Stimulated activated CD8-positive, alpha-beta memory T cell treated with anti-CD3 and anti-CD28 coated beads, Interleukin-7, amount 100 ng/mL, for 48 hours (primary cell): ENCODE results near the gene SORCS2.

Experiments
- DNase-seq, 2 donors: peaks; one replicate each; pipeline ENCODE4 v3.0.0-alpha.2; 2020; ENCODE audit warnings: low read depth in 1 of 2; ENCODE audit errors: extremely low read depth in 1 of 2

The SORCS2 gene

DNA sequence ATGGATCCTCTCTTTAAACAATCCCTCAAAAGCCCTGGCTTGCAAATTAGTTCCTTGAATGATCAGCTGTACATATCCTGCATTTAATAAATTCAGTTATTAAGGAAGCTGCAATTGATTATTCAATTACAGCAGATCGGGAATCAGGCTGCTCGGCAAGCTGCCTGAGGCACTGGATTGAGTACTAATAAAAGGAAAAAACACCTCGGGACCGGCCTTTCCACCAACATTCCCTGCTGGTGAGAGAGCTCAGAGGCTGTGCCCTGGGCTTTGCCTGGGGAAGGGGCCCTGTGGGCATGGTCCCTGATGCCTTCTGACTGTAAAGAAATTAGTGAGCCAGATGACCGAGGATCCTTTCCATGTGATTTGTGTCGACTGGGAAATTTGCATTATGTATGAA lies 69.2 kb downstream of the SORCS2 start:
- no peak for DNase-seq

DNA sequence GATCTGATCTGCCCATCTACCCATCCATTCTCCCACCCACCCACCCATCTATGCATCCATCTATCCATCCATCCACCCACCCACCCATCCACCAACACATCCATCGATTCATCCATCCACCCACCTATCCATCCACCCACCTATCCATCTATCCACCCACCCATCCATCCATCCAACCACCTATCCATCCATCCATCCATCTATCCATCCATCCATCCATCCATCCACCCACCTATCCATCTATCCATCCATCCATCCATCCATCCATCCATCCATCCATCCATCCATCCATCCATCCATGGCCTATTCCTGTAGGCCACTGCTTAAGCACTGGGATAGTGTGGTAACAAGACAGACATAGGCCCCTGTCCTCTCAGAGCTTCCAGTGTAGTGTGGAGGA lies 69.8 kb downstream of the SORCS2 start:
- DNase-seq: no peak

DNA sequence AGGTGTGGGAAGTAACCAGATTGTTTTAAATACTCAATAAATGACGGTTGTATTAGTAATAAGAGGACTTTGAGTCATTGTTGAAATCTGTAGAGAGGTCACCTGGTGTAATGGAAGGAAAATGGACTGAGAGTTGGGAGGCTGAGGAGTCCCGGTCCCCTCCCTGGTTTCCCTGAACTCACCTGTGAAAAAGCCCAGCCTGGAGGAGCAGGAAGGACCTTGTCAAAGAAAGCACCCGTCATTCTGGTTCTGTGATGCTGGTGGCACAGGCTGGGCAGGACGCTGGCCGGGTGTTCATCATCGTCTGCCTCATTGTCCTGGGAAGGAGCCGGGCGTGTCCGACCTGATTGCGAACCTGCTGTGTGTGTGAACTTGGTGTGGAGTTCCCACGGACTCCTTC lies 70.8 kb downstream of the SORCS2 start:
- no peak for DNase-seq

DNA sequence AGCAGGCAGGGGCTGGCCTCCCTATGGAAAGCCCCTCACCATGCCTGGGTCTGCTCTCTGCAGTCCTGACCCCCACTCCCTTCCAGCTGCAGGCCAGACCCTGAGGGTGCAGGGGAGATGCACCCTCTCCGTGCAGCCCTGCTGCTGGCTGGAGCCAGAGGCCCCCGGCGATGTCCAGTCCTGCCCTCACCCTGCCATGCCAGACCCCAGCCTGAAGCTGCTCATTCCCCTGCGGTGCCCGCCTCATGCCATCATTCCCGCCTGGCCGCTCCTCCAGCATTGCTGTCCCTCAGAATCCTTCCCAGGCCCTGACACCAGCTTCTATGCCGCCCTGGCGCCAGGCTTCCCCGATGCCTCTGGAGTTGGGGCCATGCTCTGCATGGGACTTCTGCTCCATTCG lies 72.4 kb downstream of the SORCS2 start:
- no peak for DNase-seq

DNA sequence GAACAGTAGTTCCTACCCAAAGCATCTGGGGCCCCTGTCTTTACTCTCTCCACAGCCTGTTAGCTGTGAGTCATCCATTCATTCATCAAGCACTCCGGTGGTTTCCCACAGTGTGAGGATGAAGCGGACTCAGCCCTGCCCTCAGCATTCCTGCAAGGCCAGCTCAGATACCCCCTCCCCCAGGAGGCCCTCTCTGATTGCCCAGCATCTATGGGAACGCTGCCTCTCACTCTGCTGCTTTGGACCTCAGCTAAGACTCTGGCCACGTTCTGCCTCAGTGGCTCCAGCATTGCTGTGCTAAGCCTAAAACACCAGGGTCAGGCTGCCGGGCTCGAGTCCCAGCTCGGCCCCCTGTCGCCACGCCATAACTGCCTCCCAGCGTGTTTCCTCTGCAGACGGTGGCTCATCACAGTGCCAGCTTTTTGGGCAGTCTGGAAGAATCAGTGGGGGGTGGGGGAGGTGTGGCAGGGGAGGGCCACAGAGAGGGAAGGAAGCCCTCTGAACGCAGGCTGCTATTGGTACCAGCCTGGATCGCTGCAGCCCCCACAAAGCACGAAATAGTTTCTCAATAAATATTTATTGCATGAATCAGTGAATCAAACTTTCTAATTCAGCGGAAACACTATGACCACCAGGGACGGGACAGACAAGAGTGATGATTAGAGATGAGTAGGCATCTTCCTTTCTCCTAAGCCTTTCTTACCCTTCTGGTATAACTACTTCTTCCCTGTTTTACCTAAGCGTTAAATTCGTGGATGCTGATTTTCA lies 74.4 kb downstream of the SORCS2 start:
- DNase-seq: no peak

DNA sequence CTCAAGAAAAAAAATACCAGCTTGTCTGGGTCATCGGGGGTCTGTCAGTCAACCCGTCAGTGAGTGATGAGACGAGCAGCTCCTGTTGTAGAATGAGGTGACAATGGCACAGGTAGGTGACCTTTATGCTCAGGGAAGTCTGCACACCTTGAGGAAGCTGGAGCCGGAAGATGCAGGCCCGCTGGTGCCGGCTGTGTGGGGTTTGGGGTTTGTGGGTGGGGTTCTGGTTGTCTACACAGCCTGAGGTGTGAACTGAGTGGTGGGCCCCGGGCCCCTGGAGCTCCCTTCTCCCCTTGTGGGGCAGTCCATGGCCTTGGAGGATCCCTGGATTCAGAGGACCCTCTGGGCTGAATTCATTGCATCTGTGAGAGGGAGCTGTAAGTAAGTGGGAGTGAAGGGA lies 75.5 kb downstream of the SORCS2 start:
- DNase-seq: no peak

DNA sequence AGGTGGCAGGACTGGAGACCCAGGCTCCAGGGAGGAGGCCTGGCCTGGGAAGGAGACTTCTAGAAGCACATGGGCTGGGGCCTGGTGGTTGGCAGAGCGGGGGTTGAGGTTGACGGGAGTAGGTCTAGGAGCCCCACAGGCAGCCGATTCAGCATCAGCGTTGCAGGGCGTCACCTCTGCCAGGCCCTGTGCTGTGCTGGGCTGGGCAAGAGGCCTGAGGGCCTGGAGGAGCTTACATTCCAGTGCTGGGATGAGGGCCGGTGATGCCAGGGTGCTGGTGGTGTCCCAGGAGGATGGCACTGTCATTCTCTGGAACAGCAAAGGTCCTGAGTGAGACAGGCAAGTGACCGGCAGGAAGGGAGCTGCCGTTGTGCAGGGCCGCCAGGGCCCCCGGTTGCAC lies 76.6 kb downstream of the SORCS2 start:
- no peak for DNase-seq

DNA sequence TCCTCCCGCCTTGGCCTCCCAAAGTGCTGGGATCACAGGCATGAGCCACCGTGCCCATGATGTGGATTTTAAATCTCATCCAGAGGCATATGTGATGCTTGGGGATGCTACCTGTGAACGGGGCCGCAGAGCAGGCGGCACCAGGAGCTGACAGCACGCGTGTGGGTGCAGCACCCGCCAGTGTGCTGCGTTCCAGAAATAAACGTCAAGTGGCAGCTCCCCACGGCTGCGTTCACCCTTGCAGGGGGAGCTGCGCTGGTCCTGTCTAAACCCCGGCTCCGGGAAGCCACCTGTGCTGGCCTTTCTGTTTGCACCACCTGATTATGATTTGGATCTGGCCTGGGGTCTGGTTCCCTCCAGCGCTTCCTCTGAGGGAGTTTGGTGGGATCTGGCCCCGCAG lies 77.8 kb downstream of the SORCS2 start:
- DNase-seq: no peak

DNA sequence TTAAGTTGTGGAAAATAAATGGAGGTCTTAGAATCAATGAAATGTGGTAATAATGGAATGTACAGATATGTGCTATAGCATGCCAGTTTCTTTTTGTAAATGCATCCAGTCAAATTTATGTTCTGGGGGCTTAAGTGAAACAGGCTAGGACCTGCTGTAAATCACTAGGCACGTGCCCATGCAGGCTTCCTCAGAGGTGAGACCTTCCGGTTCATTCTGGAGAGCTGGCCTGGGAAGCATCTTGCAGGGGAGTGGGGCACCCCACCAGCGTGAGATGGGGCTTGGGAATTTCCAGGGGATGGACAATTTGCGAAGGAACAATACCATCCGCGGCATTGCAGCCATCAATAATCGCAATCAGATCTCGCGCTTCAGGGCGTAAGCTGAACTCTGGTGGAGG lies 80.1 kb downstream of the SORCS2 start:
- no peak for DNase-seq

DNA sequence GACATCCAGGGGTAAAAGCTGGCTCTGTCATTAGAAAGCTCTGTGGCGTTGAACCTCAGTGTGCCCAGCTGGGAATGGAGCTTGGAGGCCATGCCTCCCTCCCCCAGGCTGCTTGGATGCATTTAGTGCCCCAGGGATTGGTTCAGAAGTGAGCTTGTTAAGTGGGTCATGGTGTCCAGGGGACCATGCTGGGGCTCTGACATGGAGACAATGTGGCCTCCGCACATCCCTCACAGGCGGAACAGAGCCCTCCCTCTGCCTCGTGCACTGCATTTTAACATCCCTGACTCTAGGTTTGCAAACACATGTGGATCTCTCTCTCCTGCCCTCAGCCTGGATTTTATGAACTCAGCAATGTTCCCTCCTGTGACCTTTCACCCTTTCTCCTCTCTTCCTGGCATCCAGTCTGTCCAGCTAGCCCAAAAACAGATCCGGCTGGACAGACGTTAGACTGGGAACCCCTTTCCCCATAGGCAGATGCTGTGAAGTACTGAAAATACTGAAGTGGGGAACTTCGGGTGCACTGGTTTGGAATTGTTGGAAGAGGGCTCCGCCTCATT lies 81.5 kb downstream of the SORCS2 start:
- no peak for DNase-seq

DNA sequence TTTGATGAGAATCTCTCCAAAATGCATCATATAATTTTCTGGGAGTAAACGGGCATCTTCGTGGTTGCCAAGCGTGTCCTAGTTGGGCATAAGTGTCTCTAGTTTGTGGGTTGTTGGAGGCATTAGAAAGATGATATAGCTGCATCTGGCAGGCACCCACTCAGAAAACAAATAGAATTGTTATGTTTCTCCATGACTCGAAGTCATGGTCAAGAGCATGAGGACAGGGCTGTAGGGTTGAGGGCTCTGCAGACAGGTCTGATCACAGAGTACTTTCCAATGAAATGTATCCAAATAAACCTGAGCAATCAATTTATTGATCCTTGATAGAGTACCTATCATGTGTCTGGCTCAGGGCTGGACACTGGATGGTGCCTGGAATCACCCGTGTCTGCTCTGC lies 82.7 kb downstream of the SORCS2 start:
- DNase-seq: no peak

DNA sequence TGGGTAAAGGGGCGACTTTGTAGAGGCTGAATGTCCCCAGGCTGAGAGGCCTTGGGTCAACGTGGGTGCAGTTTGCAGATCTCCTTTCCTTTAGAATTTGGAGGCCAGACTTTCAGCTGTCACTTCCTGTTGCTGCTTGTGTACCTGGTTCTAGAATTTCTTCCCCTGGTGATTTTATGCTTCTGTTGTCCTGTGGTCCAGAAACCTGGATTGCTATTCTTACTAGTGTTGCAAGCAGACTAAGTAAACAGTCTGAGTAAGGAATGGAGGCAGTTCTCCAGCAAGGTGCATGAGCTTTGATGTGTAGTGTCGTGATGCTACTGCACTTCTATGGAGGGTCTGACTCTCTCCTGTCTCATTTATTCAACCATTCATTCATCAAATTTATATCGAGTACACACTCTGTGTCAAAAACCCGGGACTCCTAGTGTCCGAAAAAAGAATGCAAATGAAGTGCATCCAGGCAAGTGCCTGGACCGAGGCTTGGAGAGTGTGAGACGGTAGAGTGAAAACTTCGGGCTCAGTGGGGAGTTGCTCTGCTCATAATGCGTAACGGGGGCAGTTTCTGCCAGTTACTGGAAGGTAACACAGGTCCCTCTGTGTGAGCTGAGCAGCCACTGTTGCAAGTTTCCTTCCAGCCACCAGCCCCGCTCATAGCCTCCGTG lies 83.3 kb downstream of the SORCS2 start:
- DNase-seq: no peak

DNA sequence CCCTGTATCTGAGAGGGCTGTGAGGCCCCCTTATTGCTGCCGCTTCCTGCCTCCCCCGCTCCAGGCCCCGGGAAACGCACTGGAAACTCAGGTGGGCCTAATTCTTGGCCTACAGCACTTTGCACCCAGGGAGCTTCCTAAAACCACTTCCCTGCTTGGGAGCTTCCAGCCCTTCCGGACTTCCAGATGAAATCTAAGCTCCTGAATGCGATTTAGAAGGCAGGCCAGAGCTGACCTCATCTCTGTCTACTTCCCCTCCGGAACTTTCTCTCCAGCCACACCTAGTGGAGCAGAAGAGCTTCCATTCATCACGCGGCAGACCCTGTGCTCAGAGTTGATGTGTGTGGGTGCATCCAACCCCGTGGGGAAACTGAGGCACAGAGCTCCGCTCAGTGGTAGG lies 84.2 kb downstream of the SORCS2 start:
- DNase-seq: no peak

DNA sequence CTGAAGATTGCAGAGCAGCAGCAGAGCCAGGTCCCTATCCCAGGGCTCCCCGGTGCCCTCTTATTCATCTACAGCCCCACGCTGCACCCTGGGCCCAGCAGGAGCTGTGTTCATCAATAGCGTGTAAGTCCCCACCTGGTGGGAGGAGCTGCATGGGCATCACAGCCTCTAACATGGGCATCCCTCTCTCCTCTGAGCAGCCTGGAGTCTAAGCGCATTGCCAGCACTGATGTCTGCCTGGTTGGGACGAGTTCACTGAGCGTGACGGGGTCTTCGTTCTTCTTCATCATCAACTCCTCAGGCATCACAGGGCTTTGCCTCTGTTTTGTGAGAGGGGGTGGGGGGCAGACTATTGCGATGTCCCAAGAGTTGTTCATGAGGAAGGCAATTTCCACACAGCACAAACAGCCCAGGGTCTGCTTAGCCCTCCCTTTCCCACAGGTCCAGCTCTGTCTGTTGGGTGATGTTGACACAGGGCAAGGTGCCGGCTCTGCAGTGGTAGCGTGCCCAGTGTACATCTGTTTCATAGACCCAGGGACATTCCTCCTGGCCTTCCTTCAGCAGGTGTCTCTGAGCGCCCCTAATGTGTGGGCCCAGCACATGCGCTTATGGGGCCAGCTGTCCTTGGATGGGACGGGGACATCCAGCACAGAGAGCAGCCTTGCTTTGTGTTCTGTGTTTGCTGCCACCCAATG lies 85.9 kb downstream of the SORCS2 start:
- no peak for DNase-seq

DNA sequence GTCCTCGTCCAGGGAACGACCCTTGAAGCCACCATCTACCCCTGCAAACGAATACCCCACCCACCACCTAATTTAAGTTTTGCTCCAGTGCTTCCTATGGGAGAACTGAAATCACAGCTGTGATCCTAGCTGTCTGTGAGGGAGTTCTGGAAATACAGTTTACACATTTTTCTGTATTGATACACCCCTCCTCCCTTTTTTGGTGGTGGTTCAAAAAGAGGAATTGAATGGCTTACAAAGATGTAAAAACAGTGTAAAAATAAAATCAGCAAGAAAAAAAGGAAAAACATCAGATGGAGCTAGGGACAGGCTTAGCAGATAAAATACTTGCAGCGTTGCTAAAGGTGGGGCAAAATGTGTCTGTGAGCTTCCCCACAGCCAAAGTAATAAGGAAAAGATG lies 86.6 kb downstream of the SORCS2 start:
- no peak for DNase-seq

DNA sequence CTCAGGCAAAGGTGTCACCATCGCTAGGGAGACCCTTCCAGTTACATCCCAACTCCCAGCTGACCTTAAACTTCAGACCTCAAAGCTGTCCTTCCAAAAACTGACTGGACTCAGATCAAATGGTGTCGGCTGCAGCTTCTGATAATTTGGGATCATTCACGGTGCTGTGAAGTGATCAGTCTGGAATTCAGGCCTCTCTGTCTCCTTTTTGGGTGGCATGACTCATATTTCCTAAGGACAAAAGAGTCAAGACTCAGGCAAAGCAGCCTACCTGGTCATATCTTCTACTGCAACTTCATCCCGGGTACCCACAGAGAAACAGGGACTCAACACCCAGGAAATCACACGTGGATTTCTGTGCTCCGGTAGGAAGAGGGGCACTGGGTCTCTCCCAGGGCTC lies 87.6 kb downstream of the SORCS2 start:
- DNase-seq: no peak

DNA sequence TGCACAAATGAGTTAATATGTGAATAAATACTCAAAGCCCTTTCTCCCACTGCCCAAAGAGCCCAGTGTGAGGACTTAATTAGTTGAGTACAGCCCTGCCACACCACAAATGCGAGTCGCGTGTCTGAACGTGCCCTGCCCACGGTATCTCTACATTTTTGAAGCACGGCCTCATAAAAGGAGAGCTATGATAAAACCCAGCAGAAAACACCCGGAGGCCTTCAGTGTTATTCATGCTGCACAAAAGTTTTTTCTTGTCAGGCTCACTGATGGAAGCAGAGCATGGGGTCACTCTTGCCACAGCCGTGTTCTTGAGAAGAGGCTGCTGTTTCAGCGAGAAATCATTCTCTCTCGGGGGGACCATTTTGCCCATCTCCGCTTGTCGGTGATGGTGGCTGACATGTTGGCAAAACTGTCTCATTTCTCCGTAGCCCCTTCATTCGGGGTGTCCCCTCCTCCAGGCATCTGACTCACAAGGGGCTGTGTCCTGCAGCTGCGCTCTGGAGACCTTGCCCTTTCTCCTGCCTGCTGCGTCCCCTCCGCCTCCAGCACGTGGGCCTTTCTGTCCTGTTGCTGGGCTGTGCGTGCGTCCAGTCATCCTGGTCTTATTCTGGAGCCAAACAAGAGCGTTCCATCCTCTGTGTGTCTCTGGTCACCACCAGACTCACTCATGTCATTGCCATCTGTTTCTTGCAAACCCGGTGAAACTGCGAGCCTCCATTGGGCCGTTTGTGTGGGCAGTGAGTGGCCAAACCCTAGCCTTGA lies 88.8 kb downstream of the SORCS2 start:
- no peak for DNase-seq

DNA sequence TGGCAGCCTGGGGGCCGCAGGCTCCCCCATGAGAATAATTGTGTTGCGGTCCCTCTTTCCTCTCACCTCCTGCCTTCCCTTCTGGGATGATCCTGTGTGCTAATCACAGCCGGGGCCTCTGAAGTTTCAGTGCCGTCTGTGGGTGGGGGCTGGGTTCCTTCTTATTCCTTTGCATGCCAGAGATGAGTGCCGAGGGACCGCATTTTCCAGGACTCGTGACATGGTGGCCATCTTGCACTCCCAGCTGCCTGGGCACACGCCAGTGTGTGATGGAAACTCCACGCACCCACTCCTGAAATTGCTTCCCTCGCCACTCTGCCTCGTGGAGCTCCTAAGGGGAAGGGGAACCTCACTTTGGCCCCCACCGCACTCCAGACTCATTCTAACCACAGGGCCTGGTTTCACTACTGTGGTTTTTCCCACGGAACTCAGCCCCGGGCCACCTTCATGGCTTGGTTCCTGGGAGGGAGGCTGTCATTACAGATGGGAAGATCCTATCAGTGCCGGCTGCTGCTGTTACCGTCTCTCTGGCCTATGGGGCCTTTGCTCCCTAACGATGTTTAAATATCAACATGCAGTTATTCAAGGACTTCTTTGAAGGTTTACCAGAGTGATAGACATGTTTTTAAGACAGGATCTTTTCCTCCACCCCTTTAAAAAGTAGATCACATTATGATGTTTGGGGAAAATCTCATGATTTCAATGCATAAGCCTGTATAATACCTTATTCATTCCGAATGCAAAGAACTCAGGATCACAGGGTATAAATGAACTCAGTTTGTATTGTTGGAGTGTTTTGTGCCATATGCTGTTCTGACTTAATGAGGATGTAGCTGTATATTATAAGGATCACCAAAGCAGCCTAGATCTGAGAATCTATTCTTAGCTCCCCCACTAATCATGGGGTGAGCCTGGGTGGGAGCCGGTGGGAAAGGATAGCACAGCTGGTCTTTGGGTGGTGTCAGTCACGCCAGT lies 89.6 kb downstream of the SORCS2 start:
- no peak for DNase-seq

DNA sequence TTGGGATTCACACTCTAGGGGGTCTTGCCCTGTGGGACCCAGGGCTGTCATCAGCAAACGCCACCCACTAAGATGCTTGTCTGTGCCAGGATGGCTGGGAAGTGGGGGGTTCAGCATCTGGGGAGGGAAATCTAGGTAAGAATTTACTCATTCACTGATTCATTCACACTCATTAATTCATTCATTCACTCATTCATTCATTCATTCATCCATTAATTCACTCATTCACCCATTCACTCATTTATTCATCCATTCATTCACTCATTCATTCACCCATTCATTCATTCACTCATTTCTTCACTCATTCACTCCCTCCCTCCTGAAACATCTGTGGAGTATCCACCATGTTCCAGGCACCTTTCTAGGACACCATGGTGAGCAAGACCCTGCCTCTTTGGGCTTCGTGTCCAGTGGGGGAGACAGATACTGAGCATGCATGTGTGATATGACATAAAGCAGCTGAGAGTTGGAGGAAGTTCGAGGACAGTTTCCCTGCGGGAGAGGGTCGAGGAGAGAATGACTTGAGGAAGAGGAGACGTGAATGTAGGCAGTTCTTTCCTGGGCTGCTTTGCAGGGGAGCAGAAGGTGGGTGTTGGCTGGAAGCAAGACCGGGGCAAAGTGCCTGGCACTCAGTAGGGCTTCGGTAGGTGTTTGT lies 90.6 kb downstream of the SORCS2 start:
- DNase-seq: no peak
